Caco-2 (cell line): ENCODE data around the gene PACS1. TPM values are rescaled to one million over a fixed set of nuclear protein-coding genes. Genes with fewer than 3 reads are reported as not detected.

Source experiments
- BruUV-seq: library from RNA; stranded (reverse); fragments of 400-500 nt; replicated peaks from 2 replicates; lab custom pipeline; 2021; lab: Mats Ljungman, UMichigan
- CTCF ChIA-PET: fragments of 300-600 bp; sonication (Branson Sonifier 250); formaldehyde crosslinking; loops from one replicate; lab custom pipeline; 2022; ENCODE audit warnings: antibody characterized with exemption; lab: Charles Lee
- POLR2A ChIA-PET: fragments of 300-600 bp; sonication (Branson Sonifier 250); formaldehyde crosslinking; loops from one replicate; lab custom pipeline; 2022; ENCODE audit warnings: antibody characterized with exemption; lab: Charles Lee
- DNase-seq, 2 experiments: peaks; one replicate each; pipeline versions ENCODE4 v3.0.0 to v3.0.0-alpha.2; 2020 to 2022
- H3K27me3 ChIP-seq: replicated peaks from 2 replicates; pipeline ENCODE4 v1.6.0; 2011; ENCODE audit warnings: low read length; ENCODE audit not compliant: control insufficient read depth, insufficient read depth
- H3K36me3 ChIP-seq: 2 replicates; pipeline ENCODE4 v1.5.1; 2011; ENCODE audit warnings: low read length; ENCODE audit not compliant: control insufficient read depth, insufficient read depth
- H3K4me1 ChIP-seq: fragments of 250-450 bp; sonication (Bioruptor Pico); 2 replicates; pipeline ENCODE4 v1.5.1; 2020; ENCODE audit warnings: mild to moderate bottlenecking
- H3K4me3 ChIP-seq: 2 replicates; pipeline ENCODE4 v1.5.1; 2011; ENCODE audit warnings: low read depth, mild to moderate bottlenecking, control low read depth, low read length
- H3K9me3 ChIP-seq: fragments of 250-450 bp; sonication (Bioruptor Pico); 2 replicates; pipeline ENCODE4 v1.5.1; 2020; ENCODE audit warnings: mild to moderate bottlenecking, moderate library complexity
- H3K27ac Mint-ChIP-seq: one replicate; pipeline ENCODE4 v1.8.0; 2022; ENCODE audit warnings: mixed read lengths; ENCODE audit not compliant: unreplicated experiment
- H3K27me3 Mint-ChIP-seq: one replicate; pipeline ENCODE4 v1.8.0; 2022; ENCODE audit warnings: mixed read lengths; ENCODE audit not compliant: insufficient read depth, unreplicated experiment
- H3K36me3 Mint-ChIP-seq: one replicate; pipeline ENCODE4 v1.8.0; 2022; ENCODE audit warnings: mild to moderate bottlenecking, mixed read lengths; ENCODE audit not compliant: insufficient read depth, unreplicated experiment
- H3K4me1 Mint-ChIP-seq: one replicate; pipeline ENCODE4 v1.8.0; 2022; ENCODE audit warnings: low read depth, mixed read lengths; ENCODE audit not compliant: unreplicated experiment
- H3K4me3 Mint-ChIP-seq: one replicate; pipeline ENCODE4 v1.8.0; 2022; ENCODE audit warnings: mild to moderate bottlenecking, moderate library complexity, mixed read lengths; ENCODE audit not compliant: unreplicated experiment
- H3K9me3 Mint-ChIP-seq: one replicate; pipeline ENCODE4 v1.8.0; 2022; ENCODE audit warnings: mixed read lengths; ENCODE audit not compliant: unreplicated experiment
- intact Hi-C: fragments of 100-400 bp; cut with micrococcal nuclease; formaldehyde crosslinking; loops from one replicate; pipeline ENCODE4 v1.10.0; 2022; ENCODE audit not compliant: unreplicated experiment
- total RNA-seq: library from RNA; stranded (reverse); gene quantifications from 2 replicates; pipeline ENCODE4 v1.2.3, GENCODE V29; 2022
- TF ChIP-seq, protein P1 (sequence below), 2 experiments: fragments of 200-600 bp in 1 of 2; IDR thresholded peaks; 1 replicate in 1 of 2; 2 replicates in 1 of 2; pipeline versions ENCODE4 v1.5.1 to v1.8.0; 2011 to 2022; ENCODE audit warnings: antibody characterized with exemption in 1 of 2, control low read depth in 1 of 2, inconsistent platforms in 1 of 2, low read depth in 1 of 2, low read length in 1 of 2, mild to moderate bottlenecking in 1 of 2, moderate library complexity in 1 of 2; ENCODE audit not compliant: insufficient read depth in 1 of 2, severe bottlenecking in 1 of 2, unreplicated experiment in 1 of 2

Gene PACS1
- total RNA-seq, 1 experiment from 2014 or later, result 82.2 TPM

DNA sequence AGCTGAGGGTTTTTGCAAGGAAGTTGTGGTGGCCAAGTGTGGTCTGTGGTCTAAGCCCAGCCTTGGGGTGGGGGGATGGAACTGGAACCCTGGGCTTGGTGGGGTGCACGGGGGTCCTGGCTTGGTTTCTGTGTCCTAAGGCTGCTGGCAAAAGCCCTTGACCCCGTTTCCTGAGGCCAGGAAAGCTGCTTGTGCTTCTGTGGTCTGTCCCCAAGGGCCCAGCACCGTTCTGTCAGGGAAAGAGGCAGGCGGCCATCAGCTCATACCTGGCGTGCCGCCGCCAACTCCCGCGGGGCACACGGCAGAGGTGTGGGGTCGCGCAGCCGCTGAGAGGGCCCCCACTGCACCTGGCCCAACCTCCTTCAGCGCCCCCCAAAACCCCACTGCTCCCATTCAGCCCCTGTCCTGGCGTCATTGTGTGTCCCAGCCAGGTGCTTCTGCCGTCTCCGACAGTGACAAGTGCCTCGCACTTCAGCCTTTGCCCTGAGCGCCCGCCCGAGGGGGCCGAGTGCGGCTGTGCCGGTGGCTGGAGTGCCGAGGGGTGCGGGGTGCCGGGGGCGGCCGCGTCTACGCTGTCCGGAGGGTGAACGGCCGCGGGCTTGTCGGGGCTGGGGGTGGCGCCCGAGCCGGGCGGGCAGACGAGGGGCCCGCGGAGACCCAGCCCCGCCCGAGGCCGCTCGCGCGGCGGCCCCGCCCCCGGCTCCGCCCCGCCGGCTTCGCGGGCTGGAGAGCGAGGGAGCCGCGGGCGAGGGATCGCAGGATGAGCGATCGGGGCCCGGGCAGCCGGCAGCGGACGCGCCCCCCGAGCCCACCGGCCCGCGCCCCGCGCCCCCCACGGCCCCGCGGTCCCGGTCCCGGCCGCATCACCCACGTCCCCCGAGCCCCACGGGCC, 207.6 kb downstream of the PACS1 start, which contains the start of gene CNIH2:
TSS of gene CNIH2 (plus strand) at position 705 of the 892 bp plus-strand sequence. CDS start 282 bp downstream, outside the sequence.
- ChIA-PET CTCF (interaction anchor here (0.6 kb wide), 1 partner anchor 59 kb away, joined by 9 read pairs; no protein-coding TSS in a partner anchor), POLR2A (no interaction called here)
- DNase-seq, result peak; percentile 58 to 82
- intact Hi-C loops, result loop anchor here (1.0 kb wide), 1 partner anchor 9 kb away; the partner anchor contains the start of gene RAB1B
- TF ChIP-seq, protein P1, sequence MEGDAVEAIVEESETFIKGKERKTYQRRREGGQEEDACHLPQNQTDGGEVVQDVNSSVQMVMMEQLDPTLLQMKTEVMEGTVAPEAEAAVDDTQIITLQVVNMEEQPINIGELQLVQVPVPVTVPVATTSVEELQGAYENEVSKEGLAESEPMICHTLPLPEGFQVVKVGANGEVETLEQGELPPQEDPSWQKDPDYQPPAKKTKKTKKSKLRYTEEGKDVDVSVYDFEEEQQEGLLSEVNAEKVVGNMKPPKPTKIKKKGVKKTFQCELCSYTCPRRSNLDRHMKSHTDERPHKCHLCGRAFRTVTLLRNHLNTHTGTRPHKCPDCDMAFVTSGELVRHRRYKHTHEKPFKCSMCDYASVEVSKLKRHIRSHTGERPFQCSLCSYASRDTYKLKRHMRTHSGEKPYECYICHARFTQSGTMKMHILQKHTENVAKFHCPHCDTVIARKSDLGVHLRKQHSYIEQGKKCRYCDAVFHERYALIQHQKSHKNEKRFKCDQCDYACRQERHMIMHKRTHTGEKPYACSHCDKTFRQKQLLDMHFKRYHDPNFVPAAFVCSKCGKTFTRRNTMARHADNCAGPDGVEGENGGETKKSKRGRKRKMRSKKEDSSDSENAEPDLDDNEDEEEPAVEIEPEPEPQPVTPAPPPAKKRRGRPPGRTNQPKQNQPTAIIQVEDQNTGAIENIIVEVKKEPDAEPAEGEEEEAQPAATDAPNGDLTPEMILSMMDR (IDR thresholded peaks at IDR 0.05; ENCODE audit: insufficient read depth in 1 of 2, low read depth in 1 of 2, low read length in 1 of 2, severe bottlenecking in 1 of 2, unreplicated experiment in 1 of 2), result no peak
- Histone ChIP-seq H3K36me3 (peaks cover 5% of the 10 kb centered on the region), H3K4me3 (peak within 1 kb of the TSS; percentile 56), H3K9me3 (no peaks in the 10 kb centered on the region), H3K4me1 (peaks cover 11% of the 10 kb centered on the region), H3K27me3 (no peaks in the 10 kb centered on the region)
- Mint-ChIP-seq H3K4me1 (peaks cover 26% of the 10 kb centered on the region), H3K36me3 (peaks cover 66% of the 10 kb centered on the region), H3K27me3 (no peaks in the 10 kb centered on the region), H3K27ac (peak within 1 kb of the TSS; percentile 43), H3K4me3 (peak within 1 kb of the TSS; percentile 73), H3K9me3 (no peaks in the 10 kb centered on the region)
- BruUV-seq, result no TSS peak

DNA sequence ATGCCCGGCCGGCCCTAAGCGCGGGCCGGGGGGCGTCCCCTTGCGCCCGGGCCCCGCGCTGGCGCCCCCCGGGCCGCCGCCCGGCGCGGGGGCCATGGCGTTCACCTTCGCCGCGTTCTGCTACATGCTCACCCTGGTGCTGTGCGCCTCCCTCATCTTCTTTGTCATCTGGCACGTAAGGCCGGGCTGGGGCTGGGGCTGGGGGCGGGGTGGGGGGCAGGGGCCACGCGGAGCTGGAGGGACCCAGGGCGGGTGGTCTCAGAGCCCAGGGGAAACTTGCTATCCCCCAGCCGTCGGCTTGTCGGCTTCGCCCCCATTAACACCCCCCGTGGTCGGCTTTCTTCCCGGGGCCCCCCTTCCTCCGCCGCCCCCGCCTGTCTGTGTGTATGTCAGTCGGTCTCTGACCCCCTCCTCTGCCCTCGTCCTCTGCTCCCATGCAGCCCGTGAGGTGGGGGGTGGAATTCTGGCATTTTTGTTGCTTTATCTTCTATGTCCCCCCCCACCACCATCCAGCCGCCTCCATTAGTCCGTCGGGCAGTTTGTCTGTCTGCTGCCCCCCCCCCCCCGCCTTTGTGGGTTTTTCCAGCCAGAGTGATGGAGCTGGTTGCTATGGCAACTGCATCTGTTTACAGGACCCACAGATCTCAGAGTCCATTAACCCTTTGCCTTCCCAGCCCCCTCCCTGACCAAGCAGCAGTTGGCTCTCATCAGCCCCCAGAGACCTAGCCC, 208.5 kb downstream of the PACS1 start:
- Mint-ChIP-seq H3K4me3 (peak overlapping the region; percentile 73), H3K9me3 (no peaks in the 10 kb centered on the region), H3K4me1 (peaks cover 26% of the 10 kb centered on the region), H3K36me3 (peaks cover 65% of the 10 kb centered on the region), H3K27ac (peak overlapping the region; percentile 43), H3K27me3 (no peaks in the 10 kb centered on the region)
- peaks cover 4% of the 10 kb centered on the region; the same call in 1 of the 2 replicates for H3K36me3 ChIP-seq
- BruUV-seq, result no TSS peak
- intact Hi-C loops, result no loop called here
- H3K9me3 ChIP-seq, result no peaks in the 10 kb centered on the region
- H3K4me1 ChIP-seq, result peaks cover 11% of the 10 kb centered on the region
- TF ChIP-seq, protein P1 (IDR thresholded peaks at IDR 0.05; ENCODE audit: insufficient read depth in 1 of 2, low read depth in 1 of 2, low read length in 1 of 2, severe bottlenecking in 1 of 2, unreplicated experiment in 1 of 2), result no peak
- ChIA-PET CTCF (interaction anchor here (0.6 kb wide), 1 partner anchor 34 kb away, joined by 4 read pairs; no protein-coding TSS in a partner anchor), POLR2A (interaction anchor here (1.0 kb wide), 1 partner anchor 10 kb away, joined by 13 read pairs; the partner anchor contains the start of gene YIF1A)
- DNase-seq, result peak in 1 of 2 experiments; percentile 55
- peak overlapping the region; percentile 56 for H3K4me3 ChIP-seq
- no peaks in the 10 kb centered on the region for H3K27me3 ChIP-seq
